ENCODE data around the gene GRIN2A. TPM values are rescaled to one million over a fixed set of nuclear protein-coding genes. Genes with fewer than 3 reads are reported as not detected.

Gene GRIN2A
- total and polyA plus RNA-seq, 2 of the 8 experiments (the other 6 are each of a cell fraction or from before 2014, with no cell fraction given) = 0.18 to 1.8 TPM

DNA sequence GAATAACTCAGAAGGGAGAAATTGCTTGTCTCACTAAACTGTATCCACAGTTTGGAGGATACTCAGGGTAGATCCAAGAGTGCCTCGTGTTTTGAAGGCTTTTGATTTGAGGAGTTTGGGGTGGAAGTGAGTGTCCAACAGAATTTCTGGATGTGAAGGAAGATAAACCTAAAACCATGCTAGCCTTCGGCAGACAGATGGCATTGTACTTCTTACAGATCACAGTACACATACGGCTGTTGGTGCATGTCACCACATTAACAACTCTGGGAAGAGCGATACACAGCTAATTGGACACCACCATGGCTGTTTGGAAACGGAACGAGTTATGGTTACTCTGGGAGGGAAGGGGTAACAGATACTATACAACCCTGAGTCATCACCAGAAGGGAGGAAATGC, 420.4 kb downstream of the GRIN2A start:
- H2AFZ ChIP-seq (ENCODE audit: low read length) = no peak overlapping the region
- no peak overlapping the region for H2AK5ac ChIP-seq (ENCODE audit: low read depth, low read length)
- H3K27ac ChIP-seq (ENCODE audit: low read depth, low read length) = no peak overlapping the region
- H3K4ac ChIP-seq (replicated peaks; ENCODE audit: insufficient read length, low read depth, low read length) = no peak overlapping the region
- no peak overlapping the region for H3K14ac ChIP-seq (ENCODE audit: insufficient read length)
- H3K27me3 ChIP-seq (replicated peaks in 1 of 4; ENCODE audit: control insufficient read depth in 3 of 4, extremely low read depth in 1 of 4, insufficient read depth in 3 of 4, low read length in 3 of 4) = no peaks in the 10 kb centered on the region
- H4K5ac ChIP-seq (ENCODE audit: insufficient read length, low read depth, low read length) = no peak overlapping the region
- H3K36me3 ChIP-seq (ENCODE audit: control insufficient read depth in 2 of 4, insufficient read depth in 4 of 4, low read length in 3 of 4) = 0 out of 8 replicates have a peak, but pooled peaks cover 0 to 10% (median 0%) of the 10 kb centered on the region in 4 experiments
- no peak overlapping the region for H3K4me2 ChIP-seq (ENCODE audit: insufficient read depth in 1 of 2, low read depth in 2 of 2, low read length in 2 of 2)
- no peaks in the 10 kb centered on the region; the same call in 1 of the 2 replicates for H3K79me1 ChIP-seq (ENCODE audit: low read depth, low read length)
- no peak overlapping the region for H2BK120ac ChIP-seq (replicated peaks; ENCODE audit: low read depth, low read length)
- no peak overlapping the region for H3K9ac ChIP-seq (replicated peaks in 1 of 4; ENCODE audit: extremely low read depth in 1 of 4, low read depth in 3 of 4, low read length in 3 of 4)
- no peaks in the 10 kb centered on the region for H3K79me2 ChIP-seq (ENCODE audit: control insufficient read depth in 1 of 2, insufficient read depth in 2 of 2, low read length in 2 of 2)
- H2BK12ac ChIP-seq (ENCODE audit: low read depth, low read length) = no peak overlapping the region
- peaks cover 0 to 7% (median 3%) of the 10 kb centered on the region in 4 experiments; a peak in 6 of 7 replicates for H3K4me1 ChIP-seq (replicated peaks in 1 of 4; ENCODE audit: control insufficient read depth in 3 of 4, insufficient read depth in 4 of 4, low read length in 3 of 4)
- no peak overlapping the region for H3K56ac ChIP-seq (replicated peaks; ENCODE audit: insufficient read length, low read depth, low read length)
- no peak overlapping the region for H2BK15ac ChIP-seq (ENCODE audit: low read length)
- no peak overlapping the region for H2BK5ac ChIP-seq (ENCODE audit: low read depth, low read length)
- H4K91ac ChIP-seq (replicated peaks; ENCODE audit: insufficient read length, low read length) = no peak overlapping the region
- no peak overlapping the region for H4K8ac ChIP-seq (ENCODE audit: extremely low read depth, insufficient read depth, low read length)
- WGBS, 2 experiments (ENCODE audit: extremely low coverage in 1 of 2, insufficient coverage in 1 of 2, insufficient read length in 1 of 2, insufficient replicate concordance in 2 of 2, low coverage in 1 of 2, low lambda C conversion rate in 2 of 2, missing lambda C conversion rate in 1 of 2) = 88% methylated on average over 6 of the region's 6 CpGs; no CpG with 5 or more reads in 1 of the 2 experiments
- FAIRE-seq = no peak
- H3K9me3 ChIP-seq (ENCODE audit: insufficient read depth in 2 of 2, low read depth in 1 of 2, low read length in 1 of 2) = no peaks in the 10 kb centered on the region; a peak in 1 of 4 replicates
- no peaks in the 10 kb centered on the region for H3K23me2 ChIP-seq (ENCODE audit: low read depth, low read length)
- no peak overlapping the region for H2BK20ac ChIP-seq (ENCODE audit: low read length)
- no peak overlapping the region for H3K23ac ChIP-seq (ENCODE audit: insufficient read length)
- H3K4me3 ChIP-seq (ENCODE audit: extremely low read depth in 1 of 4, insufficient read depth in 2 of 4, low read depth in 3 of 4, low read length in 4 of 4) = no peak overlapping the region
- TF ChIP-seq, protein P1, sequence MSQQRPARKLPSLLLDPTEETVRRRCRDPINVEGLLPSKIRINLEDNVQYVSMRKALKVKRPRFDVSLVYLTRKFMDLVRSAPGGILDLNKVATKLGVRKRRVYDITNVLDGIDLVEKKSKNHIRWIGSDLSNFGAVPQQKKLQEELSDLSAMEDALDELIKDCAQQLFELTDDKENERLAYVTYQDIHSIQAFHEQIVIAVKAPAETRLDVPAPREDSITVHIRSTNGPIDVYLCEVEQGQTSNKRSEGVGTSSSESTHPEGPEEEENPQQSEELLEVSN (IDR thresholded peaks at IDR 0.05) = no peak
- TF ChIP-seq CEBPB (IDR thresholded peaks at IDR 0.05; ENCODE audit: low read depth, low read length) (no peak), RNF2 (IDR thresholded peaks at IDR 0.05; ENCODE audit: borderline replicate concordance, low read depth, low read length, missing control alignments, poor library complexity, severe bottlenecking) (no peak)
- DNase-seq (ENCODE audit: low read depth in 1 of 2, low spot score in 2 of 2) = no peak
- ChIA-PET CTCF (ENCODE audit: partially characterized antibody) (no interaction called here), POLR2A (ENCODE audit: partially characterized antibody) (no interaction called here)
- no peak overlapping the region for H3K18ac ChIP-seq (ENCODE audit: extremely low read depth, low read length)
- no peaks in the 10 kb centered on the region for H4K20me1 ChIP-seq (replicated peaks in 1 of 2; ENCODE audit: control insufficient read depth in 1 of 2, insufficient read depth in 2 of 2, low read length in 2 of 2)
